ENCODE data around the gene PEMT. TPM values are rescaled to one million over a fixed set of nuclear protein-coding genes. Genes with fewer than 3 reads are reported as not detected.

PEMT gene
- total RNA-seq, 1 experiment from 2014 or later, result 39.8 TPM

- Histone ChIP-seq H3K27ac (ENCODE audit: low read depth, low read length, poor library complexity, severe bottlenecking) (no peak overlapping the region), H3K9me3 (ENCODE audit: low read depth, low read length, poor library complexity, severe bottlenecking) (no peaks in the 10 kb centered on the region), H3K4me3 (ENCODE audit: low read depth, low read length, poor library complexity, severe bottlenecking) (no peak overlapping the region), H3K27me3 (replicated peaks; ENCODE audit: insufficient read depth, low read depth, low read length, poor library complexity) (peaks cover 58% of the 10 kb centered on the region), H3K4me1 (ENCODE audit: insufficient read depth, low read length, poor library complexity, severe bottlenecking) (no peaks in the 10 kb centered on the region), H3K36me3 (ENCODE audit: insufficient read depth, low read length, poor library complexity, severe bottlenecking) (no peaks in the 10 kb centered on the region)
- intact Hi-C loops (cut with micrococcal nuclease; ENCODE audit: unreplicated experiment), result no loop called here
- CTCF ChIA-PET, result no interaction called here
- BruUV-seq (replicated peaks), result no TSS peak
- no peak for DNase-seq (ENCODE audit: low spot score)
- POLR2A ChIA-PET (ENCODE audit: low non-redundant PET), result interaction anchor here (0.6 kb wide), 1 partner anchor 426 kb away, joined by 4 read pairs; no protein-coding TSS in a partner anchor
- TF ChIP-seq CTCF (conservative IDR thresholded peaks at IDR 0.05; ENCODE audit: low read depth, low read length), result no peak
- no peak for TF ChIP-seq EZH2 (IDR thresholded peaks at IDR 0.05; ENCODE audit: borderline replicate concordance, low read depth, low read length, poor library complexity, severe bottlenecking)
These were observed 123.1 kb downstream of the PEMT start for GRCh38 chr17:17468217-17469010.

GRCh38 chr17:17467720-17468119 is 123.8 kb downstream of the PEMT start:
- no peaks in the 10 kb centered on the region for H3K36me3 ChIP-seq (ENCODE audit: insufficient read depth, low read length, poor library complexity, severe bottlenecking)
- ChIA-PET CTCF (no interaction called here), POLR2A (ENCODE audit: low non-redundant PET) (no interaction called here)
- H3K4me1 ChIP-seq (ENCODE audit: insufficient read depth, low read length, poor library complexity, severe bottlenecking), result no peaks in the 10 kb centered on the region
- TF ChIP-seq EZH2 (IDR thresholded peaks at IDR 0.05; ENCODE audit: borderline replicate concordance, low read depth, low read length, poor library complexity, severe bottlenecking) (no peak), CTCF (conservative IDR thresholded peaks at IDR 0.05; ENCODE audit: low read depth, low read length) (no peak)
- BruUV-seq (replicated peaks), result no TSS peak
- no peak for DNase-seq (ENCODE audit: low spot score)
- H3K9me3 ChIP-seq (ENCODE audit: low read depth, low read length, poor library complexity, severe bottlenecking), result no peaks in the 10 kb centered on the region
- H3K27me3 ChIP-seq (replicated peaks; ENCODE audit: insufficient read depth, low read depth, low read length, poor library complexity), result peaks cover 51% of the 10 kb centered on the region
- H3K4me3 ChIP-seq (ENCODE audit: low read depth, low read length, poor library complexity, severe bottlenecking), result no peak overlapping the region
- intact Hi-C loops (cut with micrococcal nuclease; ENCODE audit: unreplicated experiment), result no loop called here
- H3K27ac ChIP-seq (ENCODE audit: low read depth, low read length, poor library complexity, severe bottlenecking), result no peak overlapping the region

- no peak for DNase-seq (ENCODE audit: low spot score)
- BruUV-seq (replicated peaks), result no TSS peak
- intact Hi-C loops (cut with micrococcal nuclease; ENCODE audit: unreplicated experiment), result no loop called here
- H3K4me1 ChIP-seq (ENCODE audit: insufficient read depth, low read length, poor library complexity, severe bottlenecking), result no peaks in the 10 kb centered on the region
- H3K27ac ChIP-seq (ENCODE audit: low read depth, low read length, poor library complexity, severe bottlenecking), result no peak overlapping the region
- CTCF ChIA-PET, result no interaction called here
- H3K27me3 ChIP-seq (replicated peaks; ENCODE audit: insufficient read depth, low read depth, low read length, poor library complexity), result peaks cover 47% of the 10 kb centered on the region
- H3K36me3 ChIP-seq (ENCODE audit: insufficient read depth, low read length, poor library complexity, severe bottlenecking), result no peaks in the 10 kb centered on the region
- POLR2A ChIA-PET (ENCODE audit: low non-redundant PET), result no interaction called here
- H3K4me3 ChIP-seq (ENCODE audit: low read depth, low read length, poor library complexity, severe bottlenecking), result no peak overlapping the region
- H3K9me3 ChIP-seq (ENCODE audit: low read depth, low read length, poor library complexity, severe bottlenecking), result no peaks in the 10 kb centered on the region
- TF ChIP-seq EZH2 (IDR thresholded peaks at IDR 0.05; ENCODE audit: borderline replicate concordance, low read depth, low read length, poor library complexity, severe bottlenecking) (no peak), CTCF (conservative IDR thresholded peaks at IDR 0.05; ENCODE audit: low read depth, low read length) (no peak)
These were observed 124.5 kb downstream of the PEMT start for GRCh38 chr17:17467016-17467415.

Data from A673 (cell line).